Nephron (organoid): Measurements from ENCODE around the gene SPOCK2.
A peak's percentile ranks its signal among the peaks of the same experiment; 100 is the strongest.

Source experiments
- H3K27ac Mint-ChIP-seq, 3 experiments: 2 replicates each; pipeline ENCODE4 v1.8.0; 2020; ENCODE audit warnings: mixed read lengths in 3 of 3, mild to moderate bottlenecking in 2 of 3, moderate library complexity in 1 of 3
- H3K27me3 Mint-ChIP-seq: 2 replicates; pipeline ENCODE4 v1.8.0; 2021; ENCODE audit warnings: low read depth, mild to moderate bottlenecking, moderate library complexity, mixed read lengths
- H3K36me3 Mint-ChIP-seq: 2 replicates; pipeline ENCODE4 v1.8.0; 2020; ENCODE audit warnings: low read depth, mixed read lengths
- H3K4me1 Mint-ChIP-seq: 2 replicates; pipeline ENCODE4 v1.8.0; 2020; ENCODE audit warnings: mixed read lengths
- H3K4me3 Mint-ChIP-seq, 3 experiments: 2 replicates each; pipeline ENCODE4 v1.8.0; 2020; ENCODE audit warnings: mild to moderate bottlenecking in 3 of 3, mixed read lengths in 3 of 3, moderate library complexity in 2 of 3
- H3K9me3 Mint-ChIP-seq: 2 replicates; pipeline ENCODE4 v1.8.0; 2020; ENCODE audit warnings: mixed read lengths
- TF ChIP-seq, protein P1 (sequence below), 3 experiments: fragments of 200-600 bp; sonication (generic); IDR thresholded peaks; one replicate each; pipeline ENCODE4 v1.5.0; 2021; ENCODE audit warnings: antibody characterized with exemption in 3 of 3; ENCODE audit not compliant: unreplicated experiment in 3 of 3

The SPOCK2 gene

GRCh38 chr10:72011016-72011415 is 77.3 kb downstream of the SPOCK2 start:
- TF ChIP-seq, protein P1, sequence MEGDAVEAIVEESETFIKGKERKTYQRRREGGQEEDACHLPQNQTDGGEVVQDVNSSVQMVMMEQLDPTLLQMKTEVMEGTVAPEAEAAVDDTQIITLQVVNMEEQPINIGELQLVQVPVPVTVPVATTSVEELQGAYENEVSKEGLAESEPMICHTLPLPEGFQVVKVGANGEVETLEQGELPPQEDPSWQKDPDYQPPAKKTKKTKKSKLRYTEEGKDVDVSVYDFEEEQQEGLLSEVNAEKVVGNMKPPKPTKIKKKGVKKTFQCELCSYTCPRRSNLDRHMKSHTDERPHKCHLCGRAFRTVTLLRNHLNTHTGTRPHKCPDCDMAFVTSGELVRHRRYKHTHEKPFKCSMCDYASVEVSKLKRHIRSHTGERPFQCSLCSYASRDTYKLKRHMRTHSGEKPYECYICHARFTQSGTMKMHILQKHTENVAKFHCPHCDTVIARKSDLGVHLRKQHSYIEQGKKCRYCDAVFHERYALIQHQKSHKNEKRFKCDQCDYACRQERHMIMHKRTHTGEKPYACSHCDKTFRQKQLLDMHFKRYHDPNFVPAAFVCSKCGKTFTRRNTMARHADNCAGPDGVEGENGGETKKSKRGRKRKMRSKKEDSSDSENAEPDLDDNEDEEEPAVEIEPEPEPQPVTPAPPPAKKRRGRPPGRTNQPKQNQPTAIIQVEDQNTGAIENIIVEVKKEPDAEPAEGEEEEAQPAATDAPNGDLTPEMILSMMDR (IDR thresholded peaks at IDR 0.05; ENCODE audit: unreplicated experiment in 3 of 3), result no peak
- peaks cover 27% of the 10 kb centered on the region for H3K36me3 Mint-ChIP-seq
- no peaks in the 10 kb centered on the region for H3K9me3 Mint-ChIP-seq
- H3K4me3 Mint-ChIP-seq, result no peak overlapping the region
- no peaks in the 10 kb centered on the region for H3K27me3 Mint-ChIP-seq
- peaks cover 71% of the 10 kb centered on the region for H3K4me1 Mint-ChIP-seq
- H3K27ac Mint-ChIP-seq, result peak overlapping the region; percentile 49 to 100 (median 99)

DNA sequence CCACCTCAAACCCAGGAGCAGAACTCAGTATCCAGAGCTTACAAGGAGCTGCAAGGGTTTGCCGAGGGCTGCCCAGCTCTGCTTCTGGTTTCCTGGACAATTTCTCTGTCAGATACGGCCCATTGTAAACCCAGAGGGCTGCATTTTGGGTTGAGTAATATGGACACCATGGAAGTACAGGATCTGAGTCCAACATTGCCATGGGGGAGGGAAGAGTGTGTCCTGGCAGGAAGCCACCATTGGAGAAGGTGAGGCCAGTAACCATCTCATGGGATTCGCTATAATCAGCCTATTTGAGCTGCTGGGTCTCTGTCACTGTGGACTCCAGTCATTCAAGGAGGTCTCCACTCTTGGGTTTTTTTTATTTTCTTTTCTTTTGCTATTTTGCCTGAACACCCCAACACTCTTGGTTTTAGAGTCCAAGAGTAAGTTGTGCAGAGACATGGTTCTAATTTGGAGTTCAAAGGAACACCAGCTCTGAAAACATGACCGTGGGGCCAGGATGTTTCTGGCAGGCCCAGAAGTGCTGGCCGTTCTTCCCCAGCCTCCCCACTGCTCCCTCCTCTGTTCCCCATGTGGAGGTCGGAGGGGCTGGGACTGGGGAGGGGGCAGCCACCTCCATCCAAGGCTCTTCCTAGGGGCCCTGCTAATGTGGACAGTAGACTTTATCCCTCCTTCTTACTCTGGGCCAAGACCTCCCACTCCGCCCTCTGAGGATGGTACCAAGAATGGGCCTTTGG is 77.9 kb downstream of the SPOCK2 start:
- Mint-ChIP-seq H3K36me3 (peaks cover 27% of the 10 kb centered on the region), H3K4me3 (peak overlapping the region in 1 of 3 experiments; percentile 1), H3K27ac (peak overlapping the region; percentile 99 to 100 (median 99)), H3K9me3 (no peaks in the 10 kb centered on the region), H3K27me3 (no peaks in the 10 kb centered on the region), H3K4me1 (peaks cover 71% of the 10 kb centered on the region)
- TF ChIP-seq, protein P1 (IDR thresholded peaks at IDR 0.05; ENCODE audit: unreplicated experiment in 3 of 3), result no peak

DNA sequence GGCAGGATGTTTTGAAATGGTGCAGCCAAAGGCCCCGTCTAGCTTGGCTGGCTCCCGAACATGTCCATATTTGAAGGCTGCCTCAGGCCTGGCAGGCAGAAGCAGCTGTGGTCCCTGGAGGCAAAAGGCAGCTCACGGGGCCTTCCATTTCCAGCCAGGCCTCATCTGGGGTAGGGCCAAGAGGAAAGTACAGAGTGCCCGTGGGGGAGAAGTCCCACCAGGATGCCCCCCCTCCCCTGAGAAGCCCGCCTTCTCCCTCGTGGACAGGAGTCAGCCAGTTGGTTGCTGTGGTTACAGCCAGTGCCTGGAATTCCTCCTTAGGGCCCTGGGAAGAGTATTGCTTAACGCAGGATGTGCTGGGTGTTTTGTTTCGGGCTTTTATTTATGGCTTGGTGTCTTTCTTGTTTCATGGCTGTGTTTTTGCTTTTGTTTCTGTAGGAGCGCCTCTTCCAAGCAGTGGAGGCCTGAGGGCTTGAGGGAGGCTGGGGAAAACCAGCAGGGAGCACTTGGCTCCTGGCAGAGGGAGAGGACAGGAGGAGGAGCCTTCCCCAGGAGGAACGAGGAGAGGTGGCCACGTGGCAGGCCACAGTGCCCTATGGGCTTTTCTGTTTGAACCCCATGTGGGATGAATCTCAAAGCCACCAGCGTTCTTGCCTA is 78.8 kb downstream of the SPOCK2 start:
- Mint-ChIP-seq H3K36me3 (peaks cover 27% of the 10 kb centered on the region), H3K4me3 (peak overlapping the region; percentile 34 to 57 (median 47)), H3K4me1 (peaks cover 68% of the 10 kb centered on the region), H3K9me3 (no peaks in the 10 kb centered on the region), H3K27me3 (no peaks in the 10 kb centered on the region), H3K27ac (peak overlapping the region; percentile 99 to 100 (median 99))
- TF ChIP-seq, protein P1 (IDR thresholded peaks at IDR 0.05; ENCODE audit: unreplicated experiment in 3 of 3), result no peak

- Mint-ChIP-seq H3K4me1 (peaks cover 71% of the 10 kb centered on the region), H3K36me3 (peaks cover 27% of the 10 kb centered on the region), H3K27ac (peak overlapping the region; percentile 99 to 100 (median 99)), H3K27me3 (no peaks in the 10 kb centered on the region), H3K9me3 (no peaks in the 10 kb centered on the region), H3K4me3 (peak overlapping the region in 1 of 3 experiments; percentile 47)
- TF ChIP-seq, protein P1 (IDR thresholded peaks at IDR 0.05; ENCODE audit: unreplicated experiment in 3 of 3), result no peak
Measured at GRCh38 chr10:72009051-72009424, 79.3 kb downstream of the SPOCK2 start.
